HCEC 1CT (cell line): ENCODE measurements around the gene MRPS7.
A peak's percentile ranks its signal among the peaks of the same experiment; 100 is the strongest.
"Not testable (repeated sequence)": the region's sequence is repeated elsewhere in the genome, so short reads cannot be mapped to it uniquely, and the experiment has no call there.

Source experiments
- DNase-seq: peaks from one replicate; pipeline ENCODE4 v3.0.0-alpha.2; 2017

The MRPS7 gene

DNA sequence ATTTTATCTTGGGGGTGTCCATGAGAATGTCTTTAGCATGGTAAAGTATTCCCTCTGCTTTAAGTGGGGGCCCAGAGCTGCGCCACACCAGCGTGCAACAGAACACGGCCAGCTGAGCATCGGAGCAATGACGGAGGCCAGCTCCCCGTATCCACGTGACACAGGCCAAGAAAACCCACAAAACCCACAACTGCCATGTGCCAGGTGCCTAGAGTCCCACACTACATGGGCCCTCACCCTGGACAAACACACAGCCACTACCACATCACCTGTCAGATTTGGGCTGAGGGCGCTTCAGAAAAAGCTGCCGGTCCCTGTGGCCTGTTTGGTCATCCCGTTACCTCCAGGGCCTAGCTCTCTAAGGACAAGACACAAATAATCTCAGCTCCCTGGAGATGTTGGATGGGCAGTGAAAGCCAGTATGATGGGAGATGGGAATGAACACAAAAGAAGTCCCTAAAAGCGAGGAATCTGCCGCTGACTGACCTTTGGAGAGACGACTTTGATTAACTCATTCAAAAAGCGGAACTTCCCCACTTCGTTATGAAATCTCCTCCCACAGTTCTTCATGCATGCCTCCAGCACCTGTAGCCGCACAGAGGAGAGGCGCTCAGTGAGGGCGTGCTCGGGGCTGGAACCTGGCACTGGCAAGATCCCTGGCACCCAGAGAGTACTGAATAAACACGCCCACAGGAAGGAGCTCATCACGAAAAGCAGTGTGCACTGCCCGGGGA lies 17.4 kb upstream of the MRPS7 start:
- no peak for DNase-seq

DNA sequence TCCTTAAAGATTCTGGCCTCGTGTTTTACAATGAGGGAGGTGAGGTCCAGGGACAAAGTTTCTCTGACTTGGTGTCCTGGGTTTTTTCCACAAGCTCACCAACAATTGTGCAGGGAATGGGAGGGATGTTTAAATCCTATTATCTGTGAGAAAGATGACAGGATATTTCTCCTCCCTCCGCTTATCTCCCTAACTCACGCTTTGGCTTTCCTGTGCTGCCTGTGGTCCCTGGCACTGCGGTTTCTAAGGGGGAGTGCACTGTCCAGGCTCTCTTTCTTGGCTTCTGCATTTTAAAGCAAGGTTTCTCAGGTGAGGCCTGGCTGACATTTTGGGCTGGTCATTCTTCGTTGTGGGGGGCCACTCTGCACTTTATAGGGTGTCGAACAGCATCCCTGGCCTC lies 16.7 kb upstream of the MRPS7 start:
- DNase-seq: no peak

DNA sequence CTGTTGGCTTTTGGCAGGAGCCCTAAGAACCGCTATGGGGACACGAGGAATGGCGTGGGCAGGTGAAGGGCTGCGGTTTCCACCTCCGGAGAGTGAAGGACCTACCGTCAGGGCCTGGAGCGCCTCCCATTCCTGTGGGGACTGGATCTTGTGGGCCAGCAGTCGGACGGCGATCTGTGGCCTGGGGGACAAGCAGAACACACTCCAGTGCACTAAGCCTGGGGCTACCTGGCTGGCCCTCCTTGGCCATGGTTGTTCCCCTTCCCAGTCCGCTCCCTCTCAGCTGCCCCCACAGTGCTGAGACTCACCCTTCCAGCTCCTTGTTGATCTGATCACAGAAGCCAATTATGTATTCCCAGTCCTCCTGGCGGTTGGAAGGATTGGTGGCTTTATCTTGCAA lies 15.3 kb upstream of the MRPS7 start:
- no peak for DNase-seq

DNA sequence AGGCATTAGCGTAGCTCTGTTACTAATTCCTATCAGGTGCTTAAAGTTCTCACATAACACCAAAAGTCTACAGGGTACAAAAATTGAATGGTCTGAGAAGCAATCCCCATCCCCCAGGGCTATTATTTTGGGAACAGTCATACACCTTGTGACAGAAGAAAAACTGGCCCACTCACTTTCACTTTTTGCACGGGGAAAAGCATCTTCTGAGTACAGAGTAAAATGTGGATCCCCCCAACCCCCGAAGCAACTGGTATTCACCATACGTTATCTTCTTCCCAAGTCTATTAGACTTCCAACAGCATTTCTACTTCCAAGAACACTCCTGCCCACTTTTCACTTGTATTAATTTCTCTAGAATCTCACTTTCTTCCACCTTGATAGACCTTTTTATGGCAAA lies 12.1 kb upstream of the MRPS7 start:
- DNase-seq: no peak

DNA sequence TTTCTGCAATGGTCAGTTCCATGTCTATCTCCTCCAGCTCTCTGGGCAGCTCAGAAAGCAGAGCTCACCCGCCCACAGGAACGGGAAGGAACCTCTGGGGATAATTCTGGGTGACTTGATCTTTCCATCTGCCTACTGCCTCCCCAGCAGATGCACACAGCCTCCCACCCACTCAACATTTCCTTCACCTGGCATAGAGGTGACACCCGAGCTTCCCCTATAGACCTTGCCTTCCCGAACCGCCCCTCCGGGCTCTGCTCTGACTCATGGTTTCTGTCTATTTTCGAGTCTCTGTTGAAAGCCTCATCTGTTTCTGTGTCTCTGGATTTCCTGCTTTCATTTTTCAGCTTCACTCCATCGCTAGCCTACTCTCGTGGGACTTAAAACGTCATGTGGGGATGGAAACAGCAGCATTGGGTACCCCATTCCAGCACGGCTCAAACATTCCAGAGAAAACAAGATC lies 11.6 kb upstream of the MRPS7 start:
- DNase-seq: no peak

DNA sequence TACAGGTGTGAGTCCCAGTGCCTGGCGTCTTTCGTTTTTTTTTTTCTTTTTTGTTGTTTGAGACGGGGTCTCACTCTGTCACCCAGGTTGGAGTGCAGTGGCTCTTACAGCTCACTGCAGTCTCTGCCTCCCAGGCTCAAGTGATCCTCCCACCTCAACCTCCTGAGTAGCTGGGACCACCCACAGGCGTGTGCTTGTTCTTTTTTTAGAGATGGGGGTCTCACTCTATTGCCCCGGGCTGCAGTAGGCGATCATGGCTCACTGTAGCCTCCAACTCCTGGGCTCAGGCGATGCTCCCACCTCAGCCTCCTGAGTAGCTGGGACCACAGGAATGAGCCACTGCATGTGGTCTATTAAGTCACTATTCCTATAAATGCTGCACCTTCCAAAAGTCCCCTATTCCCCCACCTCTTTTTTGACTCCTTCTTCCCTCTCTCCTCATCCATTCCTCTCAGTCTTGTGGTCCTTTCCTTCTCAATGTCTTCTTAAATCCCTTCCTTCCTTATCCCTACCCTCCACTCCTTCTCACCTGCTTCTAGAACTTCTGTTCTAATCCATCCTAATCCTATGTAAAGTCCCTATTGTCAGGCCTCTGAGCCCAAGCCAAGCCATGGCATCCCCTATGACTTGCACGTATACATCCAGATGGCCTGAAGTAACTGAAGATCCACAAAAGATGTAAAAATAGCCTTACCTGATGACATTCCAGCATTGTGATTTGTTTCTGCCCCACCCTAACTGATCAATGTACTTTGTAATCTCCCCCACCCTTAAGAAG lies 9.5 kb upstream of the MRPS7 start:
- DNase-seq: no peak

DNA sequence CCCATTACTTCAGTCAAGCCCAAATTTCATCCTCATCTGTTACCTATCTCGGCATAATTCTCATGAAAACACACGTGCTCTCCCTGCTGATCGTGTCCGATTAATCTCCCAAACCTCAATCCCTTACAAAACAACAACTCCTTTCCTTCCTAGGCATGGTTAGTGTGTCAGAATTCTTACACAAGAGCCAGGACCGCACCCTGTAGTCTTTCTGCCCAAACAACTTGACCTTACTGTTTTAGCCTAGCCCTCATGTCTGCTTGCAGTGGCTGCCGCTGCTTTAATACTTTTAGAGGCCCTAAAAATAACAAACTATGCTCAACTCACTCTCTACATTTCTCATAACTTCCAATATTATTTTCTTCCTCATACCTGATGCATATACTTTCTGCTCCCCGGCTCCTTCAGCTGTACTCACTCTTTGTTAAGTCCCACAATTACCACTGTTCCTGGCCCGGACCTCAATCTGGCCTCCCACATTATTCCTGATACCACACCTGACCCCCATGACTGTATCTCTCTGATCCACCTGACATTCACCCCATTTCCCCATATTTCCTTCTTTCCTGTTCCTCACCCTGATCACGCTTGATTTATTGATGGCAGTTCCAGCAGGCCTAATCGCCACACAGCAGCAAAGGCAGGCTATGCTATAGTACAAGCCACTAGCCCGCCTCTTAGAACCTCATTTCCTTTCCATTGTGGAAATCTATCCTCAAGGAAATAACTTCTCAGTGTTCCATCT lies 5.6 kb upstream of the MRPS7 start:
- DNase-seq: not testable (repeated sequence)

DNA sequence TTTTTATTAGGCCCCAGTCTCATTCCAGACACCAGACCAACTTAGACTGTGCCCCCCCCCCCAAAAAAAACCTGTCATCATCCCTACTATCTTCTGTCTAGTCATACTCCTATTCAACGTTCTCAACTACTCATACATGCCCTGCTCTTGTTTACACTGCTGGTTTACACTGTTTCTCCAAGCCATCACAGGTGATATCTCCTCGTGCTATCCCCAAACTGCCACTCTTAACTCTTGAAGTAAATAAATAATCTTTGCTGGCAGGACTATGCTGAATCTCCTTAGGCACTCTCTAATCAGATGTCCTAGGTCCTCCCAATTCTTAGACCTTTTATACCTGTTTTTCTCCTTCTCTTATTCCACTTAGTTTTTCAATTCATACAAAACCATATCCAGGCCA lies 4.5 kb upstream of the MRPS7 start:
- DNase-seq: not testable (repeated sequence)

DNA sequence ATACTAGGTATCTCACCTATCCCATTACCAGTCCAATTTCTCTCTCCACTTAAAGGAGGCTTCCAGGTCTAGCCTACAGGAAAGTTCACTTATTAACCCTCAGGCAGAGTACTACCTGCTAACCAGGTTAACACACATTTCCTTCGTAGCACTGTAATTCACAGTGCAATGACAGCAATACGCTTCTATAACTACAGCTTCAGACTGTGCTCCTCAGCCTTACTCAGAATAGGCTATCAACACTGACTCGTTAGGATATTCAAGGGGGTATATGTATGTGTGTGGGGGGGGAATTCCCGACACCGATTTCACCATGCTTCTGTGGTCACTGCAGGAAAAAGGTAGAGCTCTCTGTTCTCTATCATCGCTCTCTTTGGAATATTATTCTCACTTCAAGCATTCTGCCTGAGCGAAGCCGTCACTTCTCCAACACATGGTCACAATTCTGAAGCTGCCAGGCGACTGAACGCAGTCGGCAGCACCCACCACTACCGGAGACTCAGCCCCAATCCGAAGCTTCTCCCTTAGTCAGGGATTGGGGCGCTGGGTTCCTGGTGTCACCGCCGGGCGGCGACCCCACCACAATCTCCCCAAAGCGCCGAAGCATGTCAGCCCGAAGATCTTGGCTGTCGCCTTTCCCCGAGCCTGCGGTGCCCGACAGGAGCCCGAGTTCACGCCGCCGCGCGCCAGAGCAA lies 891 bp upstream of the MRPS7 start:
- DNase-seq: no peak

DNA sequence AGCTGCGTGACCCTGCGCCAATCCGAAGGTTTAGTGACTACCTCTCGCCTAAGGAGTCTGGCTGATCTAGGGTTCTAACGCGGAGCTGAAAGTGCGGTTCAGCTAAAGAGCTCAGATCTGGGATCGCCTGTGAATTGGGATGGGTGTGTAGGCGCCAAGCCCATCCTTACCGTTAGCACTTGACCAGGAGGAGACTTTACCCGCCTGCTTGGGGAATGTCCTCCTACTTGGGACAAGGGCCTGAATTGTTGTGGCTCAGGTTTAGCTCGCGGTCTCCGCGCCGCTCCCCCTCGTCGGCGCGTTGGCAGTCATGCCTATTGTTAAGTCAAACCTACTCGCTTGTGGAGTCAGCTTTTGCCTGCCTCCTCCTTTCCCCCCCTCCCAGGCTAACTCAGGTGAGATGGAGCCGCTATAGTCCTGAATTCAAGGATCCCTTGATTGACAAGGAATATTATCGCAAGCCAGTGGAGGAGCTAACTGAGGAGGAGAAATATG lies 480 bp downstream of the MRPS7 start:
- DNase-seq: no peak

DNA sequence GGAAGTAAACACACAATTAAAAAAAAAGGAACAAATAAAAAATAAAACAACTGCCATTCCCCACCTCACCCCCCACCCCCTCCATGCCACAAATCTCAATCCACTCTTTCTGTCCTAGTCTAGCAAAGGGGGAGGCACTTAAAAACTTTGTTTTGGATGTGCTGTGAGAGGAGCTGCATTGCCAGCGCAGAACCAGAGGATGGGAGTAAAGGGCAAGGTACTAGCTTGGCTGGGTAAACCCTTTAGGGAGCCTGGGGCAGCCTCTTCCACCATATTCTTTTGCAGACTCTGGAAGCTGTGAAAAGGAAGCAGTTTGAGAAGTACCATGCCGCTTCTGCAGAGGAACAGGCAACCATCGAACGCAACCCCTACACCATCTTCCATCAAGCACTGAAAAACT lies 1.4 kb downstream of the MRPS7 start:
- no peak for DNase-seq

DNA sequence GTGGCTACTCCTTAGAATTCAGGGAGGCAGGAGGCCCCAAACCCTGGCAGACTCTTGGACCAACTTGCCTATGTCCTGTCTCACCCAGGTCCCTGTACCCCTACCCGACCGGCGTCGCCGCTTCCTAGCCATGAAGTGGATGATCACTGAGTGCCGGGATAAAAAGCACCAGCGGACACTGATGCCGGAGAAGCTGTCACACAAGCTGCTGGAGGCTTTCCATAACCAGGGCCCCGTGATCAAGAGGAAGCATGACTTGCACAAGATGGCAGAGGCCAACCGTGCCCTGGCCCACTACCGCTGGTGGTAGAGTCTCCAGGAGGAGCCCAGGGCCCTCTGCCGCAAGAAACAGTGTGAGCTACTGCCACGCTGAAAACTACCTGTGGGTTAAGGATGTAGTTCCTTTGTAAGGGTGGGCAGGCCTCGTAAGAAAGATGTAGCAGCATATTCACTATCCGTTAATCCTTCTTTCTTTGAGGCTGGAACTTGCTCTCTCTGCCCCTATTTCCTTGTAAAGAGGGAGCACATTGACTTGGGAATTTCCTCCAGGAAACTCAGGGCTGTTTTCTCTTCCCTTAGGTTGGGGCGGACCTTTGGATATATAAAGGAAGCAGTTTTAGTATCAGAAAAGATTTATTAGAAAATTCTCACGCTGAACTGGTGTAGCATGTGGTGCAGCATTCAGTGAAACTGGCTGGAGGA lies 4.1 kb downstream of the MRPS7 start:
- no peak for DNase-seq

DNA sequence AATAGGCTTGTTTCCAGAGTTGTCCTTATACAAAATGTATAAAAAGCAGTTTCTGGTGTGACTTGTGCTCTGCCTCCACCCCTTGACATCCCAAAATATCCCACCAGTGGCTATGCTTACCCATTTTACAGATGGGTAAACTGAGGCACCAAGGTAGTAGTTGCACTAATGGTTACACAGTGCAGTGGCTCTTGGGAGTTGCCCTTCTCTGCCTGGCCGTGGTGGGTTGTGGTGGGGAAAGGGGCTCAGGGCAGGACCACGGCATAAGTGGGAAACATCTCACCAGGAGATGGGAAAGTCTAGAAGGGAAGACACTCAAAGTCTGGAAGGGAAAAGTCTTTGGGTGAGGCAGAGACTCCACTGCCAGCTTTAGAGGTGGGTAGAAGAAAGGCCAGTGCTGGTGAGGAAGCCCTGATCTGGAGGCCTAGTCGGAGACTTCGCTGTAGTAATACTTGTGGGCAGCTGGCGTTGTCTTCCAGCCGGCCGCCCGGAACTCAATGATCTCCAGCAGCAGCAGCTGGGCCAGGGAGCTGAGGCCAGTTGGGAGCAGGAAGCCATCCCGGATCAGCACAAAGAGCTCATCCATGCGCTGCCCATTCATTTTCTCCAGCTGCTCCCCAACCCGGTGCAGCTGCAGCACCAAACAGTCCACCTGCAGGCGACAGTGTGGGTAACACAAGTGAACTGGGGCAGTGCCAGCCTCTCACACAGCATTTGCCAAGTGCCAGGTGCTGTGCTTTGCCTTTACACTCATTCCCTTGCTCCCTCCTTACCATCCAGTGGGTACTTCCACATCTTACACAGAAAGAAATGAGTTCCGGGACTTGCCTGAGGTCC lies 4.9 kb downstream of the MRPS7 start:
- no peak for DNase-seq

DNA sequence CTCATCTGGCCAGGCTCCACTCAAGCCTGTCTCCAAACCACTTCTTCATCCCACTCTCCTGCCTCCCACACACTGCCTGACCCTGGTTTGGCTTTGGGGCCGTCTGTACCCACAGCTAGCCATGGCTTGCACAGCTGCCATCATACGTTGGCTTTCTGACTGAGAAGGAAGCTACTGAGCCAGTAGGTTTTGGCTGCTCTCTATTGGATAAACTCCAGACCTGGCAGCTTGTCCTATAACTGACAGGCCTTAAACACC lies 5.4 kb downstream of the MRPS7 start:
- DNase-seq: no peak

DNA sequence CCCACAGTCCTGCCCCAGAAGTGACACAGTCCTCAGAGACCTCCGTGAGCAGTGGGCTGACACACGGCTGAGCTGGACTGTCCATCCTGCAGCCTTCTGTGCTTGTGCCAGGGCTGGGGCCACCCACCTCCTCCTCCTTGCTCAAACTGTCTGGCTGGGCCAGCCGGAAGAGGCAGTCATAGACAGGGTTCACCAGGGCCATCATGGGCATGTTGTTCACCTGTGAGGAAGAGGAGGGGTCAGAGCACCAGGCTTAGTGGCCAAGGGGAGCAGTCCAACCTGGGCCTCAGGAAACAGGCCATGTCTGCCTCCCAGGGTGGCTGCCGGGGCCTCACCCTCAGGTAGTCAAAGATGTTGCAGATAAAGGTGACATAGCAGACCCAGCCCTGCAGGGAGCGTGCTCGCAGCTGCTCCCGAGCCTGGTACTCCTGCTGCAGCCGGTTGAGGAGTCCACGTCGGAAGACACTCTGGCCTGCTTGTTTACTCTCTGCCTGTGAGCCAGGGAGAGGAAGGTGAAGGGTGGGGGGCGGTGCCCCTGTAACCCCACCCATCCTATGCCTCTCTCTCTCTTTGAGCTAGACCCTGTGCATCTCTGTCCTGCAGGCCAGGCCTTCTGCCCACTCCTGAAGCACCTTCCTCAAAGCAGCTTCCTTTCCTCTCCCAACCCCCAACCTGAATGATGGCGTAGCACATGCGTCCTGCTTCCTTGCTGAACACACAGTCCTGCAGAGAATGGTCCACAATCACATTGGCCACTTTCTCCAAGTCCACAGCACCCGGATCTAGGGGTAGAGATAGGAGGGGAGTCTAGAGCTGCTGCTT lies 5.9 kb downstream of the MRPS7 start:
- no peak for DNase-seq

DNA sequence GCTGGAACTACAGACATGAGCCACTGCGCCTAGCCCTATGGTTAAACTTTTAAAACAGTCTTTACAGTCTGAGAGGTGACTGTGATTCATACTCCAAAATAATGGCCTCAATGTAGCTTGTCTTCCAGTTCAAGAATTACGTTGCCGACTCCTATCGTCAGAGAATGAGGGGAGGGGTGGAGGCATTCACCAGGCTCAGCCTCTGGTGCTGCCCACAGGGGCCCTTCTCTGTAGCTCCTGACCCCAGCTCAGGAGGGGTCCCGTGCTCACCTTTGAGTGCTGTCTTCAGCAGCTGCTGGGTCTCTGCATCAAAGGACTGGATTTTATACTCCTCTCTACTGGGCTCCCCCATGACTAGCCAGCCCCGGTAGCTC lies 8.2 kb downstream of the MRPS7 start:
- DNase-seq: no peak

DNA sequence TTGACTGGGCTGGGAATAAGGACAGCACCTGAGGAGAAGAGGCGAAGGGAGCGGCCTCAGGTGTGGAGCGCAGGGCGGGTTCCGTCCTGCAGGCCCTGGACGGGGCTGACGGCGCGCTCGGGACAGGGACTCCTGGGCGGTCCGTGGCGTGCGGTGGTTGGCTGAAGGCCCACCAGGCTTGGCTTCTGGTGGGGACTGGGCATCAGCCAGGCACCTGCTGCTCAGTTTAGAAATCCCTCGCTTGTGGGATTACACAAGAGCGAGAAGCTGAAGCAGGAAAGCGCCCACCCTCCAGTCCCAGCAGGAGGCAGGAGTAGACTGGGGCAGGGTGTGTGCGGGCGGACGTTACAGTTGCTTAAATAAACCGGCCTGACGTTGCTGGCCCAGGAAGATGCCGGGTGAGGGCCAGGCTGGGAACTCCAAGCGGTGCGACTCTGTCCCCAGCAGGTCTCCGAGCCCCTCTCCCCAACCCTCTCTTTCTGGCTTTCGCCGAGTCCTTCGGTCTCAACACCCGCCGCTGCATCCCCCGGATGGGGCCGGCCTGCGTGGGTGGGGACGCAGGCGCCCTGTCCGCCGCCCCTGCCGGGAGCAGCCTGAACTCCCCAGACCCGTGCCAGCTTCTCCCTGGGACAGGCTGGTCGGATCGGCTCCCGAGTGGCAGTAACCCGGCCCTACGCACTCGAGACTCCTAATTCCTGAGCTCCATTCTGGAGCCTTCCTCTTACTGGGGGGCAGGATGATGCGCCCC lies 8.7 kb downstream of the MRPS7 start:
- DNase-seq: peak; percentile 70

DNA sequence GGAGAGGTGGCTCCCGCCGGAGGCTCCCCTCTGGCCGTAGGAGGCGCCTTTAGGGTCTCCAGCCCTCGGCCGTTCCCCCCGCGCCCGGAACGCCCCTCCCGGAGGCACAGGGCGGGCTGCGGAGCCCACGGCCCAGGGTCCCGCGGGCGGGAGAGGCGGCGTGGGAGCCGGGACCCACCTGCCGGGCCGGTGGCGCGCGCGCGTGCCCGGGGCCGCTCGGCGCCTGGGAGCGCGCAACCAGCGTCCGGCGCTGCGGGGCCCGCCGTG lies 9.2 kb downstream of the MRPS7 start, which contains the start of gene MIF4GD:
TSS of gene MIF4GD (minus strand) at position 266 of the 267 bp plus-strand sequence. CDS start 1,036 bp downstream, outside the sequence.
- DNase-seq: no peak

DNA sequence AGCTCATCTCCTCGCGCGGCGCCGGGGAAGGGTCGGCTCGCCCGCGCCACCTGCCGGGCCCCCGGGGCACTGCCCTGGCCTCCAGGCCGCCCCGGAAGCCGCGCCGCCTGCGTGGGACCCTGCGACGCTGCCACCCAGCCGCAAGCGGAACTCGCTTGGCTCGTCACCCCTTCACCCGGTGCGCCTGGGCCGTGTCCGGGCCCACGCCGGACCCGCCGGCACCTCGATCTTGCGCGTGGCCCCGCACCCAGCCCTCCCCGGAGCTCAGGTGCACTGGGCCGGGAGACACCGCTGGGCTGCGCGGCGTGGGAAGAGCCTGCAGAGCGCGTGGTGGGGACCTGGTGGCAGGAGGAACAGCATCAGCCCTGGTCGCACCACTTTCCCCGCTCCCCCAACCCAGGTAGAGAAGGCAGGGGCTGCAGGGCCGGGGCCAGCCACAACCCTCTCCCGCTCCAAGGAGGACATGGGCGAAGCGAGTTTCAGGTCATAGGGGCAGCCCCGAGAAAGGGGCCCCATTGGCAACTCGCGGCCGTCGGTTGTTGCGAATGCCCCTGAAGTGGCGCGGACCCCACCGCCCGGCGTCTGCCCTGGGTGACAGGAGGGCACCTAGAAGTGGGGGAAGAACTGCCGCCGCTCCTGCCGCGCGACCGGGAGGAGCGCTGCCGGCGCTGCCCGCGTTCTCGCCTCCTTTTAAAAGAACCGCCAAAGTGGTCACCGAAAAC lies 9.7 kb downstream of the MRPS7 start:
- peak; percentile 72 for DNase-seq
